HepG2 (cell line): ENCODE data around the gene CTDP1. TPM values are rescaled to one million over a fixed set of nuclear protein-coding genes. Genes with fewer than 3 reads are reported as not detected.
A peak's percentile ranks its signal among the peaks of the same experiment; 100 is the strongest.

Source experiments
- ATAC-seq: fragments of 200-7000 bp; cut with Tn5 transposase; 3 replicates; pipeline ENCODE4 v1.9.1; 2020; ENCODE audit warnings: mild to moderate bottlenecking, moderate library complexity
- BruUV-seq: library from RNA; stranded (reverse); fragments of 400-500 nt; replicated peaks from 2 replicates; lab custom pipeline; 2021; lab: Mats Ljungman, UMichigan
- CTCF ChIA-PET: fragments of 300-600 bp; formaldehyde crosslinking; extraction: SDS; loops from one replicate; lab custom pipeline; 2021; ENCODE audit warnings: low total read pairs, inconsistent platforms, low intra/inter-chr PET ratio; lab: Yijun Ruan, JAX
- POLR2A ChIA-PET: fragments of 350-600 bp; sonication (Branson Sonifier 250); formaldehyde crosslinking; loops from one replicate; lab custom pipeline; 2020; ENCODE audit warnings: antibody characterized with exemption, inconsistent platforms; lab: Yijun Ruan, JAX
- DNase-seq: peaks from one replicate; pipeline ENCODE4 v3.0.0-alpha.2; 2015; ENCODE audit warnings: low spot score
- FAIRE-seq: peaks from 3 replicates; lab custom pipeline; 2011; peaks lifted over from hg19 to GRCh38; lab: Jason Lieb, UNC
- H2AFZ ChIP-seq: one replicate; pipeline ENCODE4 v1.6.1; 2011; ENCODE audit warnings: low read length, inconsistent platforms
- H3K27ac ChIP-seq: fragments of 300-600 bp; 3 replicates; pipeline ENCODE4 v1.8.0; 2011; ENCODE audit warnings: mixed run types, mild to moderate bottlenecking, mixed read lengths, low read length, inconsistent platforms; ENCODE audit not compliant: insufficient read depth; ENCODE audit errors: extremely low read length
- H3K27me3 ChIP-seq, 2 experiments: fragments of 200-600 bp in 1 of 2; 2 replicates in 1 of 2; 3 replicates in 1 of 2; pipeline versions ENCODE4 v1.6.0 to v1.8.0; 2011; ENCODE audit warnings: low read length in 2 of 2, mild to moderate bottlenecking in 2 of 2, moderate library complexity in 2 of 2, inconsistent platforms in 1 of 2; ENCODE audit not compliant: insufficient read depth in 2 of 2, control insufficient read depth in 1 of 2
- H3K36me3 ChIP-seq, 2 experiments: fragments of 200-600 bp in 1 of 2; replicated peaks in 1 of 2; 2 replicates in 1 of 2; 3 replicates in 1 of 2; pipeline versions ENCODE4 v1.5.1 to v1.8.0; 2011; ENCODE audit warnings: low read length in 2 of 2, inconsistent platforms in 1 of 2; ENCODE audit not compliant: insufficient read depth in 2 of 2, control insufficient read depth in 1 of 2
- H3K4me1 ChIP-seq: 2 replicates; pipeline ENCODE4 v1.5.1; 2012; ENCODE audit warnings: low read length, inconsistent platforms; ENCODE audit not compliant: insufficient read depth
- H3K4me2 ChIP-seq: 2 replicates; pipeline ENCODE4 v1.6.0; 2011; ENCODE audit warnings: low read depth, low read length, inconsistent platforms
- H3K4me3 ChIP-seq, 3 experiments: fragments of 200-600 bp in 1 of 3; sonication (generic), shearing (Covaris generic) in 1 of 3; replicated peaks in 1 of 3; 2 replicates each; pipeline ENCODE4 v1.5.1; 2011 to 2016; ENCODE audit warnings: low read length in 3 of 3, inconsistent platforms in 2 of 3, low read depth in 2 of 3, mild to moderate bottlenecking in 2 of 3, control low read depth in 1 of 3, mixed read lengths in 1 of 3; ENCODE audit not compliant: insufficient read depth in 1 of 3
- H3K79me2 ChIP-seq: one replicate; pipeline ENCODE4 v1.6.1; 2011; ENCODE audit warnings: low read length, inconsistent platforms; ENCODE audit not compliant: insufficient read depth
- H3K9ac ChIP-seq: 2 replicates; pipeline ENCODE4 v1.6.0; 2011; ENCODE audit warnings: mild to moderate bottlenecking, low read depth, low read length, inconsistent platforms; ENCODE audit not compliant: insufficient read depth
- H3K9me3 ChIP-seq: 2 replicates; pipeline ENCODE4 v1.5.1; 2012; ENCODE audit warnings: mild to moderate bottlenecking, low read length
- H4K20me1 ChIP-seq: 2 replicates; pipeline ENCODE4 v1.6.0; 2011; ENCODE audit warnings: inconsistent platforms, mild to moderate bottlenecking, low read length, moderate library complexity; ENCODE audit not compliant: insufficient read depth
- EZH2 ChIP-seq: conservative IDR thresholded peaks from 2 replicates; pipeline ENCODE4 v1.6.1; 2012; ENCODE audit warnings: mild to moderate bottlenecking, low read depth, low read length, moderate library complexity
- HES4 ChIP-seq: sonication (generic); formaldehyde crosslinking; IDR thresholded peaks from 2 replicates; pipeline ENCODE4 v1.9.0; 2021; ENCODE audit warnings: mild to moderate bottlenecking, missing genetic modification reagents, borderline replicate concordance
- MED1 ChIP-seq: sonication (generic); formaldehyde crosslinking; IDR thresholded peaks from 2 replicates; pipeline ENCODE4 v1.4.0; 2020; ENCODE audit warnings: missing genetic modification reagents
- NONO ChIP-seq, 2 experiments: fragments of 450-650 bp in 1 of 2; sonication (generic) in 1 of 2; formaldehyde crosslinking in 1 of 2; IDR thresholded peaks in 1 of 2; conservative IDR thresholded peaks in 1 of 2; 2 replicates each; pipeline versions ENCODE4 v1.6.1 to v1.8.0; 2017 to 2022; ENCODE audit warnings: mild to moderate bottlenecking in 1 of 2, missing genetic modification reagents in 1 of 2, moderate library complexity in 1 of 2
- SNAPC2 ChIP-seq: sonication (generic); formaldehyde crosslinking; IDR thresholded peaks from 2 replicates; pipeline ENCODE4 v1.8.1; 2022; ENCODE audit warnings: mild to moderate bottlenecking, missing genetic modification reagents
- SOX13 ChIP-seq, 3 experiments: fragments of 450-650 bp in 1 of 3; sonication (generic) in 1 of 3; formaldehyde crosslinking in 1 of 3; IDR thresholded peaks in 2 of 3; conservative IDR thresholded peaks in 1 of 3; 2 replicates each; pipeline versions ENCODE4 v1.5.0 to v1.6.1; 2016 to 2020; ENCODE audit warnings: antibody characterized with exemption in 1 of 3, mild to moderate bottlenecking in 1 of 3, missing compliant biosample characterization in 1 of 3, missing genetic modification reagents in 1 of 3, moderate library complexity in 1 of 3
- ZC3H4 ChIP-seq: sonication (generic); formaldehyde crosslinking; IDR thresholded peaks from 2 replicates; pipeline ENCODE4 v1.4.0; 2020; ENCODE audit warnings: missing genetic modification reagents, borderline replicate concordance
- ZNF34 ChIP-seq: sonication (generic); formaldehyde crosslinking; IDR thresholded peaks from 2 replicates; pipeline ENCODE4 v1.4.0; 2020; ENCODE audit warnings: mild to moderate bottlenecking, missing genetic modification reagents, borderline replicate concordance
- ZNF383 ChIP-seq: sonication (generic); formaldehyde crosslinking; IDR thresholded peaks from 2 replicates; pipeline ENCODE4 v1.4.0; 2020; ENCODE audit warnings: missing genetic modification reagents, mild to moderate bottlenecking, borderline replicate concordance
- ZNF766 ChIP-seq: sonication (generic); formaldehyde crosslinking; IDR thresholded peaks from 2 replicates; pipeline ENCODE4 v1.5.0; 2020; ENCODE audit warnings: missing genetic modification reagents, borderline replicate concordance
- WGBS: methylation state at CpG from one replicate; pipeline ENCODE4 v1.1.6; 2017; ENCODE audit warnings: low lambda C conversion rate; 5-methylcytosine and 5-hydroxymethylcytosine counted together
- in situ Hi-C: cut with HindIII; loops from 2 replicates; pipeline ENCODE4 v1.10.0; 2017; ENCODE audit warnings: low pct_unique_long_range_greater_than_20kb; ENCODE audit not compliant: extremely low pct_ligation_motif_present
- intact Hi-C: fragments of 100-400 bp; cut with micrococcal nuclease; formaldehyde crosslinking; loops from one replicate; pipeline ENCODE4 v1.10.0; 2022; ENCODE audit not compliant: unreplicated experiment
- polyA plus RNA-seq, 8 experiments: library from polyadenylated mRNA; depleted of rRNA in 3 of 8; stranded (reverse) in 7 of 8; unstranded in 1 of 8; fragments of >200 nt; fragmentation: Illumina TruSeq in 4 of 8; extraction: Trizol in 4 of 8; gene quantifications; 2 replicates each; pipeline versions ENCODE4 v1.2.1 to v1.2.3, GENCODE V29; 2011 to 2016; ENCODE audit warnings: low read depth in 4 of 8, missing spikeins in 1 of 8, mixed read lengths in 1 of 8; ENCODE audit not compliant: insufficient read depth in 1 of 8
- total RNA-seq, 5 experiments: library from RNA; depleted of rRNA; stranded (reverse); fragments of >200 nt; fragmentation: Illumina TruSeq; extraction: Trizol; gene quantifications; 2 replicates each; pipeline ENCODE4 v1.2.3, GENCODE V29; 2016; ENCODE audit warnings: low read depth in 1 of 5
- TF ChIP-seq, protein P1 (sequence below): sonication (generic); formaldehyde crosslinking; IDR thresholded peaks from 2 replicates; pipeline ENCODE4 v1.4.0; 2020; ENCODE audit warnings: missing genetic modification reagents, borderline replicate concordance

Gene CTDP1
- total and polyA plus RNA-seq, 2 of the 13 experiments (the other 11 are each of a cell fraction or from before 2014, with no cell fraction given) = 6.9 to 11.0 TPM

DNA sequence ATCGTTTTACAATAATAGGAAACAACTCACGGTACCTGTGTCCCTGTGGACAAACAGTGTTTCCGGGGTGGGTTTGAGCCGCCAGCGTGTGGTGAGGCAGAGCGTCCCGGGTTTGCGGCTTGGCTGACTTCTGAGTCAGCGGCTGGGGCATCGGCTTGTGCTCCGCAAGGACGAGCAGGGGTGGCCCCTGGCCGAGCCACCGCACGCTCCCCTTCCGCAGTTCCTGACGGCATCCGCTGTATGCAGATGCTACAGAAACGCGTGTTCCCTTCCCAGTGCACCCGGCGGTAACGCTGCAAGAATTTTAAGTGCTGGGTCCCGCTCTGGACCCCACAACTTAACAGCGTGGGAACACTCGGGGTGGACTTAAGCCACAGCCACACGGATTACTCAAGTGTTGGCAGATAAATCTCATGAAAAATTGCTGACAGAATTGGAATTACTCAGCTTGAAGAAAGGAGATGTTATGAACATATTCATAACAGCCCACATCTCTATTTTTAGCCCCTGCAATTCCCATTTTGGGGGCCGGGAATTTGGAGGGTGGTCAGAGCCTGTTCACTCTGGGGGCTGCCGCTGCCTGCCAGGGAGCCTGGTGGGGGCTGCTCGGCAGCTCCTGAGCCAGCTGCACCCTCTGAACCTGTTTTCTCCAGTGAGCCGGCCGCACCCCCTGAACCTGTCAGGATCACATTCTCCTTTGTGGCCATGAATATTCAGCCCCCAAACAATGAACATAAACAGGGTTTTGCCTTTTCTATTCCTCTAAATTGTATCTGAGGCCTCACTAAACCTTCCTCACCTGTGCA, 105.6 kb downstream of the CTDP1 start:
- H3K9ac ChIP-seq = no peak overlapping the region
- ChIA-PET CTCF (no interaction called here), POLR2A (no interaction called here)
- 17% methylated on average over 16 of the region's 32 CpGs for WGBS
- H2AFZ ChIP-seq = no peak overlapping the region
- no peak for TF ChIP-seq HES4 (CRISPR knock-in tag)
- no peak for TF ChIP-seq ZNF766 (CRISPR knock-in tag)
- peak; percentile 95 for TF ChIP-seq EZH2
- no peak for TF ChIP-seq ZNF383 (CRISPR knock-in tag)
- TF ChIP-seq MED1 (CRISPR knock-in tag) = no peak
- TF ChIP-seq SNAPC2 (CRISPR knock-in tag) = no peak
- no peak for TF ChIP-seq NONO (IDR thresholded peaks at IDR 0.05)
- no peak for TF ChIP-seq NONO (CRISPR knock-in tag; conservative IDR thresholded peaks at IDR 0.05)
- no peak for TF ChIP-seq ZNF34
- no peaks in the 10 kb centered on the region for H4K20me1 ChIP-seq
- BruUV-seq = no TSS peak
- no peaks in the 10 kb centered on the region for H3K9me3 ChIP-seq
- H3K4me3 ChIP-seq = no peak overlapping the region
- no peak overlapping the region for H3K4me2 ChIP-seq
- peaks cover 13% of the 10 kb centered on the region; the same call in 1 of the 2 replicates for H3K4me1 ChIP-seq
- in situ Hi-C loops (no loop called here), intact Hi-C loops (no loop called here)
- H3K36me3 ChIP-seq = no peaks in the 10 kb centered on the region
- FAIRE-seq = no peak
- ATAC-seq = peak; percentile 21; the same call in 2 of the 3 replicates
- peaks cover 12 to 54% of the 10 kb centered on the region in 2 experiments for H3K27me3 ChIP-seq
- H3K79me2 ChIP-seq = no peaks in the 10 kb centered on the region
- no peak overlapping the region for H3K27ac ChIP-seq
- no peak for DNase-seq

DNA sequence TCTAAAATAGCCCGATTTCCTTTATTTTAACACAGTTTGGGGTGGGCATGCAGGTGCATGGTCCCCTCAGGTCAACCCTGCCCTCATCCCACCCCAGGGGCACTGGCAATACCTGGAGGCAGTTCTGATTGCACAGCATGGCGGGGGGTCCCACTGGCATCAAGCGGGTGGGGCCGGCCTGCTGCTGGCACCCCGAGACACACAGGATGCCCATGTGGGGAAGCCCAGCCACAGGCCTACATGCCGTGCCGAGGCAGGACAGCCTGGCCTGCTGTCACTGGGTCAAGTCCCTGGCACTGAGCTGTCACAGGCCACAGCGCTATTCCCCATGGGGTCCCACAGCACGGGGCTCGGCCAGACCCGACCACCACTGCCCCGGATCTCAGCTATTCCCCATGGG, 106.2 kb downstream of the CTDP1 start:
- no peak overlapping the region for H3K4me3 ChIP-seq
- 47% methylated on average over 1 of the region's 12 CpGs for WGBS
- H3K36me3 ChIP-seq = no peaks in the 10 kb centered on the region
- POLR2A ChIA-PET = no interaction called here
- H3K9ac ChIP-seq = no peak overlapping the region
- no peak overlapping the region for H2AFZ ChIP-seq
- in situ Hi-C loops = no loop called here
- H3K27ac ChIP-seq = no peak overlapping the region
- ATAC-seq (no peak), DNase-seq (no peak), FAIRE-seq (no peak)
- intact Hi-C loops = no loop called here
- no peaks in the 10 kb centered on the region for H3K79me2 ChIP-seq
- H3K4me1 ChIP-seq = peaks cover 19% of the 10 kb centered on the region
- H3K27me3 ChIP-seq = peaks cover 14 to 60% of the 10 kb centered on the region in 2 experiments
- no TSS peak for BruUV-seq
- CTCF ChIA-PET = no interaction called here
- no peak overlapping the region for H3K4me2 ChIP-seq
- H4K20me1 ChIP-seq = no peaks in the 10 kb centered on the region
- H3K9me3 ChIP-seq = no peaks in the 10 kb centered on the region
- no peak for TF ChIP-seq SOX13 (IDR thresholded peaks at IDR 0.05)
- TF ChIP-seq SOX13 (CRISPR knock-in tag; conservative IDR thresholded peaks at IDR 0.05 in 1 of 2, IDR thresholded peaks at IDR 0.05 in 1 of 2) = no peak
- TF ChIP-seq, protein P1, sequence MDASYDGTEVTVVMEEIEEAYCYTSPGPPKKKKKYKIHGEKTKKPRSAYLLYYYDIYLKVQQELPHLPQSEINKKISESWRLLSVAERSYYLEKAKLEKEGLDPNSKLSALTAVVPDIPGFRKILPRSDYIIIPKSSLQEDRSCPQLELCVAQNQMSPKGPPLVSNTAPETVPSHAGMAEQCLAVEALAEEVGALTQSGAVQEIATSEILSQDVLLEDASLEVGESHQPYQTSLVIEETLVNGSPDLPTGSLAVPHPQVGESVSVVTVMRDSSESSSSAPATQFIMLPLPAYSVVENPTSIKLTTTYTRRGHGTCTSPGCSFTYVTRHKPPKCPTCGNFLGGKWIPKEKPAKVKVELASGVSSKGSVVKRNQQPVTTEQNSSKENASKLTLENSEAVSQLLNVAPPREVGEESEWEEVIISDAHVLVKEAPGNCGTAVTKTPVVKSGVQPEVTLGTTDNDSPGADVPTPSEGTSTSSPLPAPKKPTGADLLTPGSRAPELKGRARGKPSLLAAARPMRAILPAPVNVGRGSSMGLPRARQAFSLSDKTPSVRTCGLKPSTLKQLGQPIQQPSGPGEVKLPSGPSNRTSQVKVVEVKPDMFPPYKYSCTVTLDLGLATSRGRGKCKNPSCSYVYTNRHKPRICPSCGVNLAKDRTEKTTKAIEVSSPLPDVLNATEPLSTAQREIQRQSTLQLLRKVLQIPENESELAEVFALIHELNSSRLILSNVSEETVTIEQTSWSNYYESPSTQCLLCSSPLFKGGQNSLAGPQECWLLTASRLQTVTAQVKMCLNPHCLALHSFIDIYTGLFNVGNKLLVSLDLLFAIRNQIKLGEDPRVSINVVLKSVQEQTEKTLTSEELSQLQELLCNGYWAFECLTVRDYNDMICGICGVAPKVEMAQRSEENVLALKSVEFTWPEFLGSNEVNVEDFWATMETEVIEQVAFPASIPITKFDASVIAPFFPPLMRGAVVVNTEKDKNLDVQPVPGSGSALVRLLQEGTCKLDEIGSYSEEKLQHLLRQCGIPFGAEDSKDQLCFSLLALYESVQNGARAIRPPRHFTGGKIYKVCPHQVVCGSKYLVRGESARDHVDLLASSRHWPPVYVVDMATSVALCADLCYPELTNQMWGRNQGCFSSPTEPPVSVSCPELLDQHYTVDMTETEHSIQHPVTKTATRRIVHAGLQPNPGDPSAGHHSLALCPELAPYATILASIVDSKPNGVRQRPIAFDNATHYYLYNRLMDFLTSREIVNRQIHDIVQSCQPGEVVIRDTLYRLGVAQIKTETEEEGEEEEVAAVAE (CRISPR knock-in tag) = no peak
- no peak for TF ChIP-seq ZC3H4 (CRISPR knock-in tag)
